GM19467 (cell line): ENCODE measurements around the gene HHIP.

Experiments used
- ATAC-seq: cut with Tn5 transposase; IDR thresholded peaks from one replicate; pipeline ENCODE4 v1.9.1; 2021; ENCODE audit warnings: mild to moderate bottlenecking, moderate library complexity; ENCODE audit not compliant: unreplicated experiment

The HHIP gene

GRCh38 chr4:144655491-144655890 lies 9.5 kb downstream of the HHIP start:
- ATAC-seq = no peak

DNA sequence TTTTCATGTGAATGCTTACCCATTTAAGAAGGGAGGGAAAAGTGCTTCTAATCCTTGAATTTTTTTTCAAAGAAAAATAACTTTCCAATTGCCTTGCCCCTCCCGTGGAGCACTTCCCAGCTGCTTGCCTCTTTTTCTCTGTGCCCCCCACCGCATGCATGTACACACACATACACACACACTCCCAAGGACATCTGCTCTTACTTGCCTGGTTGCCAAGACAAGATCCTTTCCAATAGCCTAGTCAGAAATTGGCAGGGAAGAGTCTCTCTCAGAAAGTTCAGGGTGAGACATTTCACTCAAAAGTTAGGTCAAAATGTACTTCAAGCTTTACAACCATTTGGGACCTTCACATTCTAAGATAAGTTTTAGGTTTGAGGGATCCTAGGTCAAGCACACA lies 10.9 kb downstream of the HHIP start:
- ATAC-seq = no peak

DNA sequence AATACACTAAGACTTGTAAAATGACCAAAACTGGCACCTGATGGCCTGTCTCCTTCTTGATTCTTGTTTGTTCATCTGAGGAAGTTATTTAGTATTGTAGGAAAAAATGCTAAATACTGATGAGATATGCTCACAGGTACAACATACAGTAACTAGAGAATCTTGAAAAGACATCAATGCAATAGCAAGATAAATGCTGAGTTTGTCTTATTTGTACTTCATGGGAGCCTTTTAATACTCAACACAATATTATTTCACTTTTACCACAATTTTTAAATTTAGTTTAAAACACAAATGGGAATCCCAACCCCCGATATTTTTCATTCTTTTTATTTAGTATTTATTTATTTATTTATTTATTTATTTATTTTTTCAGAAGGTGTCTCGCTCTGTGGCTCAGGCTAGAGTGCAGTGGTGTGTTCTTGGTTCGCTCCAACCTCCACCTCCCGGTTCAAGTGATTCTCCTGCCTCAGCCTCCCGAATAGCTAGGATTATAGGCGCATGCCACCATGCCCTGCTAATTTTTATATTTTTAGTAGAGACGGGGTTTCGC lies 12.1 kb downstream of the HHIP start:
- no peak for ATAC-seq

GRCh38 chr4:144658903-144659302 lies 12.9 kb downstream of the HHIP start:
- no peak for ATAC-seq

- ATAC-seq = no peak
These were observed 13.5 kb downstream of the HHIP start for GRCh38 chr4:144659447-144659846.

- ATAC-seq = no peak
These were observed 18.0 kb downstream of the HHIP start for GRCh38 chr4:144663834-144664475.

DNA sequence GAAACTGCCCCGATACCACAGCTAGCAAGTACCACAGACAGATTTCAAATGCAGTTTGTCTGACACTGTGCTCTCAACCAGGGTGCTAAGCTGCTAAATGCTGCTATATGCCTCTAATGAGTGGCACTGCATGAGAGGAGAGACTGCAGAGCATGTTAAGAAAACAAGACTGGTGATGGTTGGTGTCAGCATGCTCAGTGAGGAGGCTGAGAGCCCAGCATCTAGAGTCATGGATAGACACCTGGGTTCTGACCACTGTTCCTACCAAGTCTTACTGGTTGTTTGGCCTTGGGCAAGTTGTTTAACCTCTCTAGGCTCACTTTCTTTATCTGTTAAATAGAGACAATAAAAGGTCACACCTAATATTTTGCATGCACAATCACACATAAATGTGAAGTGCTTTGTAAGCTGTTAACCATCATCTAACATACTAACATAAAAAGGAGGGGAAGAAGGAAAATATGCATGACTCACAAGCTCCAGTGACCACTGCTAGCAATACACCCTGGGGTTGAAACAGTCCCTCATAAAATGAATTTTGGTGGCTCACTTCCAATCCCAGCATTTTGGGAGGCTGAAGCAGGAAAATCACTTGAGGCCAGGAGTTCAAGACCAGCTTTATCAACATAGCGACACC lies 20.7 kb downstream of the HHIP start:
- no peak for ATAC-seq

GRCh38 chr4:144667500-144667899 lies 21.5 kb downstream of the HHIP start:
- ATAC-seq = no peak

- ATAC-seq = no peak
These were observed 24.8 kb downstream of the HHIP start for GRCh38 chr4:144670776-144671175.

DNA sequence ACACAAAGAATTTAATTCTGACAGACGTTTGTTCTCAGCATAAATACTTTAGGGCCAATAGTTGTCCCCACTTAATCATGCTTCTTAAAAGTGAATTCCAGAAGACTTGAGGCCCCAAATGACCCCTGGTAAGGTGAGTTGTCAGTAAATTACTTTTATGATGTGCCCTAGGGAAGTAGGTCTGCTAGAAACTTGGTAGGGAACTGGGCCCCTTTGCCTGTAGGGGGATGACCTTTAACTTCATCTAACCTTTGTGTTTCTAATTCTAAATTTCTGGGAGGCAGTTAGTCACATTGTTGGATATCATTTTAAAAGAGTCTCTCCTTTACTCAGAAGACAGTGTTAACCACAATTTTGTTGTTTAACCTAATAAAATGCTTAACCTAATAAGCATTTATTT lies 28.8 kb downstream of the HHIP start:
- no peak for ATAC-seq

- no peak for ATAC-seq
These were observed 35.9 kb downstream of the HHIP start for GRCh38 chr4:144681806-144682205.

DNA sequence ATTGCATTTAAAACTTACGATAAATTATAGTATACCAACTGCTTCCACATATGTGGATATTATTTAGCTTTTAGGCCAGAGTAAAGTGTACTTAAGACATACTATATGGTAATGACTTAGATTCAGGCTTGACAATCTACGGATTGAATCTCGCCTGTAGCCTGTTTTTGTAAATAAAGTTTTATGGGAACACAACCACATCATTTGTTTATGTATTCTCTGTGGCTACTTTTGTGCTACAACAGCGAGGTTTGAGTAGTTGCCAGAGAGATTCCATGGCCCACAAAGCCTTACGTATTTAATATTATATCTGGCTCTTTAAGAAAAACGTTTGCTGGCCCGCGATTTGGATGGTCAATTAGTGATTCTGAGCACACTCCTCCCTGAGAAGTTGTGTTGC lies 37.6 kb downstream of the HHIP start:
- ATAC-seq = no peak

DNA sequence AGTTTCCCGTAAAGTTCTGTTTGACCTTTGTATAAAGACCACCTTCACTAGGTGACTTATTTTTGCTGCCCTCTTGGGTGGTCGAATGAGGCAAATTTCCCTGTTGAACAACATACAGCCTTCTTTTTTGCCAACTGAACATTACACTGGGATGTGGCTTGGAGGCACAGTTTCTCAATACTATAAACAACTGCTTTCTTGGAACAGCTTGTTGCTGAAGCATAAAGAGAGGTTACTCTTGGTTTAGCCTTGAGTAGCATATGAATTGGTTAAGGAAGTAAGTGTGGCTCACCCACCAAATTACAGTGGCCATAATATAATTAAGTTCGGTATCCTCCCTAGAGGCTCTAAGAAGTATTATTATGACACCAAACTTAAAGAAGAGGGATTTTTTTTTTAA lies 40.0 kb downstream of the HHIP start:
- ATAC-seq = no peak

GRCh38 chr4:144686921-144687320 lies 41.0 kb downstream of the HHIP start:
- no peak for ATAC-seq

DNA sequence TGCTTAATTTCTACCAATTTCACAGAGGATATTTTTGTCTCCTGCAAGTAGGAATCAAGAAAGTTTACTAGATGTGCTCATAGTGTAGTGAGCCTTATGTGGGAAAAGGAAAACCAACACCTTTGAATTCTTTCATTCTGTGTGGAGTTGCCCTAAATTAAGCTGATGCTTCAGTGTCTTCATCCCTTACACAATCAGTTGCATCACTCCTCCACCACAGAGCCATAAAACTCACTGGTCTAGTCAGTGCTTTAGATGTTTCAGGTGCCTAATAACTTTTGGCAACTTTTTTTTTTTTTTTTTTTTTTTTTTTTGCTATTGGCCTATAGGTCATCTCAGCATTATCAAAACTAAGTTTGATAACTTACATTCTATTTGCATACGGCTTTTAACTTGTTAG lies 41.5 kb downstream of the HHIP start:
- no peak for ATAC-seq

DNA sequence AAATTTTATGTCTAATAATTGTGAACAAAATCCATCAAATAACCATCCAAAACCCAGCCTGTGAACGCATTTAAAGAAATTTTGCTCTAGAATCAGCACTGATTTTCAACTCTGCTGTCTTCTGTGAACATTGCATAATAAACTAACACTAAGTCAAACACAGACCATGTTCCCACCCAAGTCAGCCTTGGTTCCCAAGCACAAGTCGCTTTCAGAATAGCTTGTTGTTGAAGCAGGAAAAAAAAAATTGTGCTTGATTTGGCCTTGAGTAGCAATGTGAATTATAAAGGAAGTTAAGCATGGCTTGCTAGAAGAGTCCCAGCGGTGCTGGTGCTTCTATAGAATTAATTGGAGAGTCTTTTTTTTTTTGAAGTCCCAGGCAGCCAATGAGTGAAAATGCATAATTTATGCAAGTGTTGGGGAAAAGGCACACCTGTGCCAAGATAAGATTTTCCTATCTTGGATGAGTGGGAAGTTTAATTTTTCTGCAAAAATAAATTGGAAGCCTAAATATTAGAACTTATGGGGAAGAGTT lies 42.1 kb downstream of the HHIP start:
- ATAC-seq = no peak

DNA sequence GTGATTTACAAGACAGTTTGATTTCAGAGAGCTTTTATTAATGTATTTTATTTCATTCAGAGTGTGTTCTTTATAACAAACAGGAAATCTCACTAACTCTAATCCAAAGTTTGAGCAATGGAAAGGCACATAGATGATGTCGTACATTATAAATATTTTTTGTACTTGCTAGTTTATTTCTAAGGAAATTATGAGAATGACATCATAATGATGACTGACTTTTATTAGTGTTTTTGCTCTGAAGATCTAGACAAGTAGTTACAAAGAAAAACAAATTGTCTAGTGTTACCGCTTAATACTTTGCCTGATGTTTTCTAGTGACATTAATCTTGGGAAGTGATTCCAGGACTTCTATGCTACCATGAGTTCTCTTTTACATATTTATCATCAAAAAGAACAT lies 43.2 kb downstream of the HHIP start:
- ATAC-seq = no peak

- ATAC-seq = no peak
These were observed 49.8 kb downstream of the HHIP start for GRCh38 chr4:144695721-144696120.

GRCh38 chr4:144696376-144696775 lies 50.4 kb downstream of the HHIP start:
- ATAC-seq = no peak

DNA sequence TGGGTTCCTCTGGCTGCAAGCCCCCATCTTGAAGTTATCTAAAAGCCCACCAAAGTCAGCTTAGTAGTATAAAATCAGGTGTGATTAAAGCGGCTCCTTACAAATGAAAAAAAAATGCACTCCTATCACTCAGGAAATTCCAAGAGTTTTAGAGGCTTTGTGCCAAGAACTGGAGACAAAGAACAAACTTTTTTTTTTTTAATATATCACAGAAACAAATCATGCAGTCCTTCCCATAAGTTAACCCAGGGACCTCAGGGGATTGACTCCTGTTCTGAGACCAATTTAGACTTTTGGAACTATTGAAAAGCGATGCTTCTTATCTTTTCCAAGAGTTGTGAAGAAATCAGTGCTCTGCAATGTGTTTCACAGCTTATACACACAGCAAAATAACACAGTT lies 53.6 kb downstream of the HHIP start:
- no peak for ATAC-seq

DNA sequence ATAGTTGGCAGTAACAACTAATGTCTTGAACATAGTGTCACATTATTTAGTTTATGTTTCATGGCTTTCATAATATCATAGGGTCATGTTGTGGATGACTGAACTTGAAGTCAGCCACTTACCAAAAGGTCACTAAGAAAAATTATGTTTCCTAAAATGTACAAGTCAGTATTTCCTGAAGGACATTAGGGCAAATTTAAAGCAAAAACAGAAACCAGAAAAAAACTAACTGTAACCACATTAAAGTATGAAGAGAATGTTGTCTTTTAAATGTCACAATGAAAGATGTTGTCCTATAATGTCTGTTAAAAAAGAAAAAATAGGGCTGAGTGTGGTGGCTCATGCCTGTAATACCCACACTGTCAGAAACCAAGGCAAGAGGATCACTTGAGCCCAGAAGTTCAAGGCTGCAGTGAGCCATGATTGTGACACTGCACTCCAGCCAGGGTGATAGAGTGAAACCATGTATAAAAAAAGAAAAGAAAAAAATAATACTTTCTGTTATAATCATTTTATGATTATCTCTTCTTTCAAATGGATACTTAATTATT lies 55.8 kb downstream of the HHIP start:
- ATAC-seq = no peak

DNA sequence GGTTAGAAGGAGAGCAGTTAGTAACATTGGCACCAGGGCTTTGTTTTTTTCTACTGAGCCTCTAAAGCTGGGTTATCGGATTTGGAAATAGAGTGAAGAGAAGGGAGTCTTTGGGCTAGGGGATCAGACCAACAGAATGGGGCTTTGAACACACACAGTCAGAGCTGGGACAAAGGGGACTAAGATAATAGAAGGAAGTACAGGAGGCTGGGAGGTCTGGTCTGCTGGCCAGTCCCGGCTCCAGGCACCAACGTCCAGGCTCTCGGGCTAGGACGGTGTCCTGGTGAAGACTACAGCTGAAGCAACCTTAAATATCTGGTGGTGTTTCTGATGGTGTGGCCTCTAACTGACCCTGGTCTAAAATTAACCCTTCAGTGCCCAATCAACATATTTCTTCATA lies 57.5 kb downstream of the HHIP start:
- ATAC-seq = no peak
